Measurements from ENCODE around the gene TOM1L2.

GRCh38 chr17:17874478-17874877 lies 97.7 kb downstream of the TOM1L2 start:
- no peak for TF ChIP-seq POLR2A (IDR thresholded peaks at IDR 0.05)
- TF ChIP-seq, protein P1, sequence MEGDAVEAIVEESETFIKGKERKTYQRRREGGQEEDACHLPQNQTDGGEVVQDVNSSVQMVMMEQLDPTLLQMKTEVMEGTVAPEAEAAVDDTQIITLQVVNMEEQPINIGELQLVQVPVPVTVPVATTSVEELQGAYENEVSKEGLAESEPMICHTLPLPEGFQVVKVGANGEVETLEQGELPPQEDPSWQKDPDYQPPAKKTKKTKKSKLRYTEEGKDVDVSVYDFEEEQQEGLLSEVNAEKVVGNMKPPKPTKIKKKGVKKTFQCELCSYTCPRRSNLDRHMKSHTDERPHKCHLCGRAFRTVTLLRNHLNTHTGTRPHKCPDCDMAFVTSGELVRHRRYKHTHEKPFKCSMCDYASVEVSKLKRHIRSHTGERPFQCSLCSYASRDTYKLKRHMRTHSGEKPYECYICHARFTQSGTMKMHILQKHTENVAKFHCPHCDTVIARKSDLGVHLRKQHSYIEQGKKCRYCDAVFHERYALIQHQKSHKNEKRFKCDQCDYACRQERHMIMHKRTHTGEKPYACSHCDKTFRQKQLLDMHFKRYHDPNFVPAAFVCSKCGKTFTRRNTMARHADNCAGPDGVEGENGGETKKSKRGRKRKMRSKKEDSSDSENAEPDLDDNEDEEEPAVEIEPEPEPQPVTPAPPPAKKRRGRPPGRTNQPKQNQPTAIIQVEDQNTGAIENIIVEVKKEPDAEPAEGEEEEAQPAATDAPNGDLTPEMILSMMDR (IDR thresholded peaks at IDR 0.05): no peak

Measured in stomach (tissue), 4 donors.